ENCODE results near the gene ALOX15B. TPM values are rescaled to one million over a fixed set of nuclear protein-coding genes. Genes with fewer than 3 reads are reported as not detected.

The ALOX15B gene
- polyA plus RNA-seq, 1 of the 3 experiments (the other 2 are of a cell fraction), result not detected

- Histone ChIP-seq H3K4me1 (ENCODE audit: control insufficient read depth in 1 of 2, insufficient read depth in 2 of 2, low read depth in 1 of 2, low read length in 1 of 2) (no peaks in the 10 kb centered on the region), H3K9me3 (no peaks in the 10 kb centered on the region), H3K36me3 (replicated peaks in 1 of 2; ENCODE audit: control insufficient read depth in 1 of 2, insufficient read depth in 2 of 2, low read length in 1 of 2) (no peaks in the 10 kb centered on the region), H2AFZ (ENCODE audit: low read depth) (no peak overlapping the region), H3K9ac (no peak overlapping the region), H3K4me3 (ENCODE audit: low read depth in 2 of 2, low read length in 1 of 2) (no peak overlapping the region), H3K27me3 (ENCODE audit: insufficient read depth) (peaks cover 10% of the 10 kb centered on the region), H3K9me2 (no peaks in the 10 kb centered on the region), H3K27ac (ENCODE audit: low read depth in 2 of 2, low read length in 1 of 2) (no peak overlapping the region), H3K79me2 (ENCODE audit: insufficient read depth) (no peaks in the 10 kb centered on the region), H3F3A (replicated peaks; ENCODE audit: insufficient read depth) (no peaks in the 10 kb centered on the region), H4K20me1 (ENCODE audit: insufficient read depth) (no peaks in the 10 kb centered on the region), H3K4me2 (no peak overlapping the region)
- 57% methylated on average over 18 of the region's 24 CpGs for WGBS (ENCODE audit: low lambda C conversion rate)
- CTCF ChIA-PET, result interaction anchor here (0.9 to 9.7 kb wide), 6 partner anchors 10 to 149 kb away, joined by 3 to 143 read pairs (median 6); no protein-coding TSS in a partner anchor
- no peak for DNase-seq
- no peak for TF ChIP-seq EP300 (IDR thresholded peaks at IDR 0.05; ENCODE audit: borderline replicate concordance in 1 of 2, low read depth in 1 of 2, low read length in 1 of 2)
- no peak for TF ChIP-seq TAF1 (IDR thresholded peaks at IDR 0.05; ENCODE audit: borderline replicate concordance, low read depth, low read length)
- no peak for TF ChIP-seq TEAD4 (IDR thresholded peaks at IDR 0.05; ENCODE audit: borderline replicate concordance, insufficient read depth)
- no peak for TF ChIP-seq SMC3 (IDR thresholded peaks at IDR 0.05; ENCODE audit: low read depth, low read length)
- TF ChIP-seq CTCF (IDR thresholded peaks at IDR 0.05), result no peak
- no peak for TF ChIP-seq FOSL2 (IDR thresholded peaks at IDR 0.05; ENCODE audit: borderline replicate concordance, low read depth)
- TF ChIP-seq SIN3A (IDR thresholded peaks at IDR 0.05; ENCODE audit: borderline replicate concordance, low read depth, low read length), result no peak
- no peak for TF ChIP-seq FOXM1 (IDR thresholded peaks at IDR 0.05; ENCODE audit: low read depth)
- POLR2A ChIA-PET, result no interaction called here
Observed at GRCh38 chr17:8046929-8047768, 8.3 kb downstream of the ALOX15B start.

- no peaks in the 10 kb centered on the region for H3K4me1 ChIP-seq (ENCODE audit: control insufficient read depth in 1 of 2, insufficient read depth in 2 of 2, low read depth in 1 of 2, low read length in 1 of 2)
- peaks cover 10% of the 10 kb centered on the region for H3K27me3 ChIP-seq (ENCODE audit: insufficient read depth)
- H3K9me2 ChIP-seq, result no peaks in the 10 kb centered on the region
- no peak overlapping the region for H3K4me2 ChIP-seq
- no peak overlapping the region for H2AFZ ChIP-seq (ENCODE audit: low read depth)
- no peak for DNase-seq
- no peaks in the 10 kb centered on the region for H3F3A ChIP-seq (replicated peaks; ENCODE audit: insufficient read depth)
- no peak overlapping the region for H3K9ac ChIP-seq
- H3K27ac ChIP-seq (ENCODE audit: low read depth in 2 of 2, low read length in 1 of 2), result no peak overlapping the region
- ChIA-PET CTCF (interaction anchor here (1.0 to 9.7 kb wide), 3 partner anchors 10 to 31 kb away, joined by 6 to 143 read pairs (median 26); no protein-coding TSS in a partner anchor), POLR2A (no interaction called here)
- no peak overlapping the region for H3K4me3 ChIP-seq (ENCODE audit: low read depth in 2 of 2, low read length in 1 of 2)
- no peaks in the 10 kb centered on the region for H3K79me2 ChIP-seq (ENCODE audit: insufficient read depth)
- H4K20me1 ChIP-seq (ENCODE audit: insufficient read depth), result no peaks in the 10 kb centered on the region
- 83% methylated on average over 3 of the region's 4 CpGs for WGBS (ENCODE audit: low lambda C conversion rate)
- H3K9me3 ChIP-seq, result no peaks in the 10 kb centered on the region
- no peak for TF ChIP-seq RCOR1 (IDR thresholded peaks at IDR 0.05; ENCODE audit: low read length)
- H3K36me3 ChIP-seq (replicated peaks in 1 of 2; ENCODE audit: control insufficient read depth in 1 of 2, insufficient read depth in 2 of 2, low read length in 1 of 2), result no peaks in the 10 kb centered on the region
Observed at GRCh38 chr17:8047769-8048110, 8.9 kb downstream of the ALOX15B start.
